ENCODE measurements around the gene TTC28. TPM values are rescaled to one million over a fixed set of nuclear protein-coding genes. Genes with fewer than 3 reads are reported as not detected.

Gene TTC28
- total and polyA plus RNA-seq, 7 donors, result 0.23 to 102 (median 46.1) TPM

DNA sequence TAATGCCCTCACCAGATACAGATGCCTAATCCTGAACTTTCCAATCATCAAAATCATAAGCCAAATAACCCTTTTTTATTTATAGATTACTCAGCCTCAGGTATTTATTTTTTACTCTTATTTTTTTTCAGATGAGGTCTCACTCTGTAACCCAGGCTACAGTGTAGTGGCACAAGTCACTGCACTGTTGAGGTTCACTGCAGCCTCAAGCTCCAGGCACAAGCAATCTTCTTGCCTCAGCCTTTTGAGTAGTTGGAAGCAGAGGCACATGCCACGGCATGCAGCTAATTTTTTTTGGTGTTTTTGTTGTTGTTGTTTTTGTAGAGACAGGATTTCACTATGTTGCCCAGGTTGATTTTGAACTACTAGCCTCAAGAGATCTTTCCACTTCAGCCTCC is 49.5 kb downstream of the TTC28 start:
- Histone ChIP-seq H3K36me3 (peaks cover 0 to 9% (median 0%) of the 10 kb centered on the region in 4 donors), H3K9me3 (no peaks in the 10 kb centered on the region), H3K27me3 (no peaks in the 10 kb centered on the region), H3K27ac (no peak overlapping the region), H3K4me3 (no peak overlapping the region), H3K4me1 (no peaks in the 10 kb centered on the region)
- TF ChIP-seq POLR2AphosphoS5 (IDR thresholded peaks at IDR 0.05) (no peak), EP300 (IDR thresholded peaks at IDR 0.05) (no peak), POLR2A (IDR thresholded peaks at IDR 0.05) (no peak)
- TF ChIP-seq, protein P1, sequence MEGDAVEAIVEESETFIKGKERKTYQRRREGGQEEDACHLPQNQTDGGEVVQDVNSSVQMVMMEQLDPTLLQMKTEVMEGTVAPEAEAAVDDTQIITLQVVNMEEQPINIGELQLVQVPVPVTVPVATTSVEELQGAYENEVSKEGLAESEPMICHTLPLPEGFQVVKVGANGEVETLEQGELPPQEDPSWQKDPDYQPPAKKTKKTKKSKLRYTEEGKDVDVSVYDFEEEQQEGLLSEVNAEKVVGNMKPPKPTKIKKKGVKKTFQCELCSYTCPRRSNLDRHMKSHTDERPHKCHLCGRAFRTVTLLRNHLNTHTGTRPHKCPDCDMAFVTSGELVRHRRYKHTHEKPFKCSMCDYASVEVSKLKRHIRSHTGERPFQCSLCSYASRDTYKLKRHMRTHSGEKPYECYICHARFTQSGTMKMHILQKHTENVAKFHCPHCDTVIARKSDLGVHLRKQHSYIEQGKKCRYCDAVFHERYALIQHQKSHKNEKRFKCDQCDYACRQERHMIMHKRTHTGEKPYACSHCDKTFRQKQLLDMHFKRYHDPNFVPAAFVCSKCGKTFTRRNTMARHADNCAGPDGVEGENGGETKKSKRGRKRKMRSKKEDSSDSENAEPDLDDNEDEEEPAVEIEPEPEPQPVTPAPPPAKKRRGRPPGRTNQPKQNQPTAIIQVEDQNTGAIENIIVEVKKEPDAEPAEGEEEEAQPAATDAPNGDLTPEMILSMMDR (IDR thresholded peaks at IDR 0.05), result no peak
- WGBS, 2 donors, result 88 to 91% methylated on average over 1 of the region's 1 CpG
- DNase-seq, result no peak
- intact Hi-C loops (cut with DNase I), result no loop called here

DNA sequence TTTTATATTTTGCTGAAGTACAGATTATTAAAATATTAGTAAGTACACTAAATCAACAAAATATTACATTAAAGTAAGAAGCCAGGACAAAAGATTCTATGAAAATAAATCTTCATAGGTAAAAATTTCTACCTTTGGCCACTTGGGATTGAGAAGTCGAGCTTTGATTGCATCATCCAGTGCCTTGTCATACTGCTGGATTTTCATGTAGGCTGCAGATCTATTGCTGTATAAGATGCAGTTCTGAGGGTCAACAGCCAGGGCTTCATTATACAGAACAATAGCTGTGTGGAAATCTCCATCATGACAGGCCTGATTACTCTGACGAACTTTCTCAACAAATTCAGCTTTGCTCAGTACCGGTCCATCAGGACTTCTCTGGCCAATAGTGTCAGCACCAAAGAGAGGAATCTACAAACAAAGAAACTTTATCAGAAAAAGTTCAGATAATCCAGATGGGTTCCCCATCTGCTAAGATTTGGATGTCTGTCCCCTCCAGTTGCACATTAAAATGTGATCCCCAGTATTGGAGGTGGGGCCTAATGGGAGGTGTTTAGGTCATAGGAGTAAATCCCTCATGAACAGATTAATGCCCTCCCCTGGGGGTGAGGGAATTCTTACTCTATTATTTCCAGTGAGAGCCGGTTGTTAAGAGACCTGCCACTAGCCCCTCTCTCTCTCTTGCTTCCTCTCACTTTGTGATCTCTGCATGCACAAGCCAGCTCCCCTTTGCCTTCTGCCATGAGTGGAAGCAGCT is 50.0 kb downstream of the TTC28 start:
- Histone ChIP-seq H3K27ac (no peak overlapping the region), H3K4me1 (no peaks in the 10 kb centered on the region), H3K4me3 (no peak overlapping the region), H3K27me3 (no peaks in the 10 kb centered on the region), H3K9me3 (no peaks in the 10 kb centered on the region), H3K36me3 (peaks cover 0 to 9% (median 0%) of the 10 kb centered on the region in 4 donors)
- WGBS, 2 donors, result 91% methylated on average over 4 of the region's 4 CpGs
- no peak for TF ChIP-seq POLR2AphosphoS5 (IDR thresholded peaks at IDR 0.05)
- no peak for TF ChIP-seq EP300 (IDR thresholded peaks at IDR 0.05)
- no peak for TF ChIP-seq POLR2A (IDR thresholded peaks at IDR 0.05)
- no peak for DNase-seq
- intact Hi-C loops (cut with DNase I), result no loop called here

DNA sequence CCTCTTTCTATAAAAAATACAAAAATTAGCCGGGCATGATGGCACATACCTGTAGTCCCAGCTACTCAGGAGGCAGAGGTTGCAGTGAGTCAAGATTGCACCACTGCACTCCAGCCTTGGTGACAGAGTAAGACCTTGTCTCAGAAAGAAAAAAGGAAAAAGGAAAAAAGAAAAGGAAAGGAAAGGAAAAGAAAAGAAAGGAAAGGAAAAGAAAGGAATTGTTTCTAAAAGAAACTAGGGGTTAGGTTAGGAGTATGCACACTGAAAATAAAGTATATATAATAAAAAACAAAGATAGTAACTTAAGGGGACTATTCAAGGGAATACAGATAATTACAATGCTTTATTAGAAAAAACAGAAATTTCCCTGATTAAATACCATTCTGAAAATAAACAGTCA is 50.9 kb downstream of the TTC28 start:
- H3K4me1 ChIP-seq, result no peaks in the 10 kb centered on the region
- H3K9me3 ChIP-seq, result no peaks in the 10 kb centered on the region
- TF ChIP-seq POLR2A (IDR thresholded peaks at IDR 0.05), result no peak
- TF ChIP-seq POLR2AphosphoS5 (IDR thresholded peaks at IDR 0.05), result no peak
- no peak for TF ChIP-seq EP300 (IDR thresholded peaks at IDR 0.05)
- TF ChIP-seq, protein P1 (IDR thresholded peaks at IDR 0.05), result no peak
- H3K27me3 ChIP-seq, result no peaks in the 10 kb centered on the region
- DNase-seq, result no peak
- 87 to 98% methylated on average over 1 of the region's 1 CpG for WGBS, 2 donors
- peaks cover 0 to 9% (median 0%) of the 10 kb centered on the region in 4 donors for H3K36me3 ChIP-seq
- no peak overlapping the region for H3K4me3 ChIP-seq
- H3K27ac ChIP-seq, result no peak overlapping the region
- intact Hi-C loops (cut with DNase I), result no loop called here

DNA sequence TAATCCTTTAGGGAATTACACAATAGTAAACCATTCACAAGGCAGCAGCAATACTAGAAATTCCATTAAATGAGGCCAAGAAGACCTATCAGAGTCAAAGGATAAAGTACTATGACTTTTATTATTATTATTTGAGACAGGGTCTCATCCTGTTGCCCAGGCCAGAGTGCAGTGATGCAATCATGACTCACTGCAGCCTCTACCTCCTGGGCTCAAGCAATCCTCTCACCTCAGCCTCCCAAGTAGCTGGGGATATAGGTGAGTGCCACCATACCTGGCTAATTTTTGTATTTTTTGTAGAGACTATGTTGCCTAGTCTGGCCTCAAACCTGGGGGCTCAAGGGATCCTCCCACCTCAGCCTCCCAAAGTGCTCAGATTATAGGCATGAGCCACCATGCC is 51.8 kb downstream of the TTC28 start:
- intact Hi-C loops (cut with DNase I), result no loop called here
- Histone ChIP-seq H3K27ac (no peak overlapping the region), H3K4me1 (no peaks in the 10 kb centered on the region)

DNA sequence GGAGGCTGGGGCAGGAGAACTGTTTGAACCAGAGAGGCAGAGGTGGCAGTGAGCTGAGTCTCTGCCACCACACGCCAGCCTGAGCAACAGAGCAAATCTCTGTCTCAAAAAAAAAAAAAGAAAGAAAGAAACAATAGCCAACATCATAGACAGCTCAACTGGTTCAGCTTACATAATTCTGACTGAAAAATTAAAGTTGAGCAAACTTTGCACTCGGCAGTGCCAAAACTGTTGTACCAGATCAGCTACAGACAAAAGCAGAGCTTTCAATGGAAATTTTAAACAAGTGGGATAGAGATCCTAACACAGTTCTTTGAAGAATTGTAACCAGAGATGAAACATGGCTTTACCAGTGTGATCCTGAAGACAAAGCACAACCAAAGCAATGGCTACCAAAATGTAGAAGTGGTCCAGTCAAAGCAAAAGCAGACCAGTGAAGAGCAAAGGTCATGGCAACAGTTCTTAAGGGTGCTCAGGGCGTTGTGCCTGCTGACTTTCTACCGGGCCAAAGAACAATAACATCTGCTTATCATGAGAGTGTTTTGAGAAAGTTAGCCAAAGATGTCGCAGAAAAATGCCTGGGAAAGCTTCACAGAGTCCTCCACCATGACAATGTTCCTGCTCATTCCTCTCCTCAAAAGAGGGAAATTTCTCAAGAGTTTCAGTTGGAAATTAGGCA is 59.3 kb downstream of the TTC28 start:
- peak; percentile 62 for DNase-seq
- intact Hi-C loops (cut with DNase I), result no loop called here
- H3K4me3 ChIP-seq, result no peak overlapping the region
- WGBS, 2 donors, result 59 to 73% methylated on average over 5 of the region's 5 CpGs
- no peak for TF ChIP-seq EP300 (IDR thresholded peaks at IDR 0.05)
- TF ChIP-seq POLR2AphosphoS5 (IDR thresholded peaks at IDR 0.05), result no peak
- TF ChIP-seq, protein P1 (IDR thresholded peaks at IDR 0.05), result no peak
- no peak for TF ChIP-seq POLR2A (IDR thresholded peaks at IDR 0.05)
- H3K36me3 ChIP-seq, result no peaks in the 10 kb centered on the region
- no peaks in the 10 kb centered on the region for H3K27me3 ChIP-seq
- no peaks in the 10 kb centered on the region for H3K9me3 ChIP-seq
- peak overlapping the region in 3 of 4 donors; percentile 19 to 27 (median 26) for H3K27ac ChIP-seq
- no peaks in the 10 kb centered on the region for H3K4me1 ChIP-seq

More for the DNA sequence above, 51.8 kb downstream of the TTC28 start:
- H3K36me3 ChIP-seq, result peaks cover 0 to 9% (median 0%) of the 10 kb centered on the region in 4 donors
- H3K27me3 ChIP-seq, result no peaks in the 10 kb centered on the region
- no peak overlapping the region for H3K4me3 ChIP-seq
- no peak for TF ChIP-seq POLR2A (IDR thresholded peaks at IDR 0.05)
- TF ChIP-seq POLR2AphosphoS5 (IDR thresholded peaks at IDR 0.05), result no peak
- TF ChIP-seq EP300 (IDR thresholded peaks at IDR 0.05), result no peak
- TF ChIP-seq, protein P1 (IDR thresholded peaks at IDR 0.05), result no peak
- H3K9me3 ChIP-seq, result no peaks in the 10 kb centered on the region
- no peak for DNase-seq

All from sigmoid colon (tissue), 7 donors.